ENCODE data around the gene BNIP3.

- TF ChIP-seq CTCF (IDR thresholded peaks at IDR 0.05; ENCODE audit: low read depth, low read length, poor library complexity, severe bottlenecking) (no peak), EZH2phosphoT487 (IDR thresholded peaks at IDR 0.05; ENCODE audit: borderline replicate concordance, low read length) (no peak)
Measured at GRCh38 chr10:132027423-132027983, 45.8 kb upstream of the BNIP3 start.

Measured in DOHH2 (cell line).